ENCODE measurements around the gene ZNF776. TPM values are rescaled to one million over a fixed set of nuclear protein-coding genes. Genes with fewer than 3 reads are reported as not detected.

Gene ZNF776
- total RNA-seq: 10 to 100 TPM; 15.0 to 17.0 TPM

GRCh38 chr19:57746580-57747471 lies at the start of gene ZNF776:
Gene ZNF776 (plus strand): TSS chr19:57746815. CDS start chr19:57747059, 244 bp downstream.

GRCh38 chr19:57708641-57709361 lies 37.8 kb upstream of the ZNF776 start, which contains the start of gene ZNF154:
Gene ZNF154 (minus strand): TSS chr19:57709204. CDS start chr19:57708971, 233 bp downstream.

GRCh38 chr19:57769345-57770131 lies 22.9 kb downstream of the ZNF776 start, which contains the start of gene ZNF586:
Gene ZNF586 (plus strand): TSS chr19:57769676. CDS start chr19:57769843, 167 bp downstream.

Other genes with a start within 250 kb of the ZNF776 start
- gene ZNF773, start 246.9 kb upstream of the ZNF776 start, total RNA-seq: 10 to 100 TPM; 11.1 to 11.6 TPM
- gene ZNF549, start 219.5 kb upstream of the ZNF776 start, total RNA-seq: 1 to 10 TPM; 9.5 to 9.8 TPM
- 10 to 100 TPM; 15.8 TPM for gene ZNF550, start 187.0 kb upstream of the ZNF776 start, total RNA-seq
- gene ZNF416, start 167.9 kb upstream of the ZNF776 start, total RNA-seq: 1 to 10 TPM; 7.4 to 8.5 TPM
- 1 to 10 TPM; 8.0 to 9.4 TPM for gene ZIK1, start 162.7 kb upstream of the ZNF776 start, total RNA-seq
- 1 to 10 TPM; 7.6 to 8.2 TPM for gene ZNF530, start 146.9 kb upstream of the ZNF776 start, total RNA-seq
- gene ZNF134, start 132.6 kb upstream of the ZNF776 start, total RNA-seq: 10 to 100 TPM; 19.8 to 20.5 TPM
- gene ZNF211, start 113.6 kb upstream of the ZNF776 start, total RNA-seq: 10 to 100 TPM; 18.3 to 21.1 TPM
- gene ZSCAN4, start 77.9 kb upstream of the ZNF776 start, total RNA-seq: not detected
- 10 to 100 TPM; 16.1 to 16.8 TPM for gene ZNF551, start 64.8 kb upstream of the ZNF776 start, total RNA-seq
- 1 to 10 TPM; 2.2 to 2.3 TPM for gene ZNF154, start 37.6 kb upstream of the ZNF776 start, total RNA-seq
- gene ZNF671, start 19.2 kb upstream of the ZNF776 start, total RNA-seq: 10 to 100 TPM; 13.4 to 15.3 TPM
- gene ZNF586, start 22.9 kb downstream of the ZNF776 start, total RNA-seq: 10 to 100 TPM; 26.1 to 26.6 TPM
- gene ZNF552, start 68.1 kb downstream of the ZNF776 start, total RNA-seq: 10 to 100 TPM in 1 of 2 experiments, 1 to 10 TPM in 1; 9.5 to 11.1 TPM
- gene ZNF587B, start 83.5 kb downstream of the ZNF776 start, total RNA-seq: 10 to 100 TPM; 17.4 to 19.7 TPM
- 10 to 100 TPM; 38.0 to 39.0 TPM for gene ZNF587, start 103.0 kb downstream of the ZNF776 start, total RNA-seq
- gene ZNF814, start 142.2 kb downstream of the ZNF776 start, total RNA-seq: 10 to 100 TPM; 20.5 to 22.3 TPM
- gene ZNF417, start 169.8 kb downstream of the ZNF776 start, total RNA-seq: 10 to 100 TPM; 24.2 to 24.9 TPM
- 1 to 10 TPM; 7.5 to 7.9 TPM for gene ZNF418, start 188.6 kb downstream of the ZNF776 start, total RNA-seq
- 1 to 10 TPM; 8.8 to 9.3 TPM for gene ZNF256, start 200.9 kb downstream of the ZNF776 start, total RNA-seq
- under 1 TPM; 0.38 to 0.43 TPM for gene C19orf18, start 227.7 kb downstream of the ZNF776 start, total RNA-seq

All from activated naive CD4-positive, alpha-beta T cell treated with anti-CD3 and anti-CD28 coated beads, Interleukin-2, amount 10 ng/mL, durations not matched to agents 5 hours and 36 hours (primary cell).